NCI-H146 treated with DMSO at 0.1 percent for 48 hours (cell line): ENCODE data around the gene FHOD3.

Experiments used
- DNase-seq: peaks from one replicate; lab custom pipeline; 2025; ENCODE audit not compliant: unreplicated experiment; lab: John Stamatoyannopoulos, UW

The FHOD3 gene

DNA sequence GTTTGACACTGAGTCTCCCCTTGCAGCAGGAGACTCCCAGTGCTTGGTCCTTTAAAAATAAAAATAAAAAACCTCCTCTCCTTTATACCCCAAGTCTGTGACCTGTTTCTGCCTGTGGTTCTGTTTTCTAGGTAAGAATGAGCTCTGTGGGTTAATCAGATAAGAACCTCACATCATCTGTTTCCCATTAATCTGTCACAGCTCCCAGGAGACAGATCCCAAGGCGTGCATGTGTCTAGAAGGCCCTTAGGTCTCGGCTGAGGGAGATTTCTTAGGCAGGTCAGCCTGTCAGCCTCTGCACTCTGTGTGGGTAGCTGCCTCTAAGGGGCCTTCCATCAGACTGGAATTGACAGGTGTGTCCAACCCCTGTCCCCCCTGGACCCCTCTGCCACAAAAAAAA lies 80.7 kb downstream of the FHOD3 start:
- DNase-seq: no peak

DNA sequence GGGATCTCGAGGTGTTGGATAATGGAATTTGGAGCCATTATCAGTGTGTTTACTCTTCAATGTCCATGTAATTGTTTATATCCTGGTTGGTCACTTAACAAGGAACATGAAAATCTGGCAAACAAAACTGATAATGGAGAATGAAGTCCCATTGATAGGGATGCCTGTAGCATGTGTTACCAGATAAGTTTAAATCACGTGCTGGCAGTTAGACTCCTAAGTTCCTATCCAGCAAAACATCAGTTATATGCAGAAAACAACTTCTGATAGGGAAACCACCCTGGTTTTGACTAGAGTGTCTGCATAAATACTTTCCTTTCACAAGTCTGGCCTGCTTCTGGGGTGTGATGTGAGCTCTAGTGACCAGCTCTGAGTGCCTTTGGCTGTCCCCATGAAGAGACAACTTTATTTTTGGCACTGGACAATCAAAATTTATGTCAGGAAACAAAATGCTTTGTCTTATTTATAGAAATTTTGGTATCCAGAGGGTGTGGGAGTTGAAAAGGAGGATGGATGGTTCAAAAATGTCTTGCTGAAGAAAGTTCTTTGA lies 82.0 kb downstream of the FHOD3 start:
- no peak for DNase-seq

DNA sequence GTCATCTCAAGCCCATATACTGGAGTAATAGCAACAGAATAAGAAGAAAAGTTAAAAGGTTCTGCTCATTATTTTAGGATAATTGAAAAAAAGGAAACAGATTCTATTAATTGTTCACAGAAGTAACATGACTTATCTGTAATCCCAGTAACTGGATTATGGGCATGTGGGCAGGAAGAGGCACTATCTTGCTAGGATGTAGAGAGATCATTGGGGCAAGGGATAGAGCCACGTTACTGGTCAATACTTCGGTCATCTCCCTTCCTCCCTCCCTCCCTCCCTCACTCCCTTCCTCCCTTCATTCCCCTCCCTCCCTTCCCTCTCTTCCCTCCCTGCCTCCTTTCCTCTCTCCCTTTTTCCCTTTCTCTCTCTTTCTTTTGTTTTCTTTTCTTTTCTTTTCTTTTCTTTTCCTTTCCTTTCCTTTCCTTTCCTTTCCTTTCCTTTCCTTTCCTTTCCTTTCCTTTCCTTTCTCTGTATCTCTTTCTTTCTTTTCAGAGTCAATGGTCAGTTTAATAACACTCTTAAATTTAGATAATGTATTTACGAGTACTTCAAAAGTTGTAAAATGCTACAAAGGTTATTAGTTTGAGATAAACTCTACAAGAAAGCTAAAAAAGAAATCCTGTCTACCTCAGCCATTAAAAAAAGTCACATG lies 82.8 kb downstream of the FHOD3 start:
- no peak for DNase-seq

DNA sequence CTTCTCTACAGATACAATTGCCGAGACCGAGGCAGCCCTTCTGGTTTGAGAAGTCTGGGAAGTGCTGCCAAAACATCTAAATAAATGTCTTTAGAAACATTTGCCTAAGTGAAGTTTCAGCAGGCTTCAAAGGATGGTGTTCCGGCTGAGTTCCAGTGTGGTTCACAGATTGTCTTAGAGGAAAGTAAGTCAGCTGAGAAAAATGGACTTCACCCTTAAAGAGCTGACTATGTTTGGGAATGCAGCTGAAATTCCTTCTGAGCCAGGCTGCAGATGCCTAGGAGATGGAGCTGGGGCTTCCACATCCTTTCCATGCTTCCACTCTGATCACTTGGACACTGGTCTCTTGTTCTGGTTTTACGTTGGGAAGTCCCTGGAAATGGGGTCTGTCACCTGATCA lies 83.6 kb downstream of the FHOD3 start:
- no peak for DNase-seq

DNA sequence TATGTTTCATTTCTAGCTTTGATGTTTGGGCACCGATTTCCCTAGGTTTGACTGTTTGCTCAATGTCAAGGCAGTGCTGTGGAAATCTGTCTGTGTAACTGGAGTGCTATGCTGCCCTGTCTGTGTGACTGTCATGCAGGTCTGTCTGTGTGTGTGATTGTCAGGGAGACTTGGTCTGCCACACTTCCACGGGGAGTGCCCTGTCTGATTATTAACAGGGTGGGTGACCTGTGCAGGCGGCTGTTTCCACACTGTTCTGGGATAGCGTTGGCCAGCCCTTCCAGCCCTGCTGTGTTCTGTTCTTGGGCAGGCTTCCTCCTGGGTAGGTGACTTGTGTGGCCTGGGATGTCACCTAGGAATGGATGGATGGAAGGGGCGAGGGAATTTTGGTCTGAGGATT lies 85.3 kb downstream of the FHOD3 start:
- DNase-seq: no peak

DNA sequence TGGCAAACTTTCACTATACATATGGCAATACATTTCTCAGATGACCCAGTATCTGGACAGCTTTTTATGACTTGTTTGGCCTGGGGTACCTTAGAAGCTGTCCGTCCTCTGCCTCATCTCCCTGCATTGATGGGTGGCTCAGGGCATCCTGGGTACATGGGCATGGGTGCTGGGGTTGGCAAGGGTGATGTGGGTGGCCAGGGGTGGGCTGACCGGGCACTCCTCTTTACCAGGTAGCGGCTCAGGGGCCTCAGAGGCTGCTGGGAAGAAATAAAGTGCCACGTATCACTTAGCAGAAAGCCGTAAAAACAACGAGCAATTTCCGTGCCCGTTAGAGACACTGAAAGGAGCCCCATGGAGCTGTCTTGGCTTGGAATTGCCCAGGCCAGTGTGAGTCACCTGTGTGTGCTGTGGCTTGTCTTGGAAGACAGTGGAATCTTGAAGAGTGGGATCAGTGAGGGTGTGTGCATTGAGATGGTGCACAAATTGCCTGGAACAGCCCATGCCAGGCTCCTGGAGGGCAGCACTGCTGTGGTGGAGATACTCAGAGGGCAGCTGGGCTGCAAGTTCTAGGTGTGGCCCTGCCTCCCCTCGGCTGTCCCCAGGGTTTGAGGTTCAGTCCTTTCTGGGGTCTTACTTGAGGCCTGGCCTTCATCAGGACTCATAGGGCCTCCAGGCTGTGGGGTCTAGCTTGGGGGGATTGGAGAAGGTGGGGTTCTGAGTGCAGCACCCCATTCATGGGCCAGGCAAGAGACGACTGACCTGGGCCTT lies 88.8 kb downstream of the FHOD3 start:
- no peak for DNase-seq

DNA sequence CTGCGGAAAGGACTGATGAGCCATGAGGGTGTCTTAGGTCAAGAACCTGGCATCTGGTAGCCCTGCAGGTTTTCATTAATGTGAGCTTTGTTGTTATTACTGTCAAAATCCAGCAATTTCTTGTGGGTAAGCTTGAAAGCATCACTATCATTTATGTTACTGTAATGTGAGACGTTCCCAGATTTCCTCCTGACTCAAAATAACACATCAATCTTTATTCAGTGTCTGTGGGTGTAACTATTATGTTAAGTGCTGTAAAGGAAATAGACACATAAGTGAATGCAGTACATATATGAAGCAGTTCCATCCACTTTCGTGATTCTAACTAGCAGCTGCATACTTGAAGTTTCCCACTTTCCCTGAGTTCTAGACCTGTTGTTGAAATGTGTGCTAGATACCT lies 89.8 kb downstream of the FHOD3 start:
- no peak for DNase-seq

DNA sequence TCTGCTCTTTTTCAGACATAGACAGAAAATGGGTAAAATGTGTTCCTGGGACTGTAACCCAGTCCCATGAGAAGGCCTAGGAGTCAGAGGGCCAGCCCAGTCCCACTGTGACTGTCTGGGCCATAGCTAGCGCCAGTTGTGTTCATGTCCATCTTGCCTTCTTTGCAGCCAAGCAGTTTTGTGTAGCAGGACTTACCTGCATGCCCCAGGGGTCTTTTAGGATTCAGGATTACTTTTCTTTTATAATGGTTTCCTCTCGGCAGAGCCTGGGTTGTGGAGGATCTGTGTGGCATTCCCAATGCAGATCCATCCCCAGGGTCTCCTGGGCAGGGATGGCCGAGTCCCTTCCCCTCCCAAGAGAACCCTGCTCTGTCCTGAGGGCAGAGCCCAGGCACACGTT lies 90.8 kb downstream of the FHOD3 start:
- no peak for DNase-seq

DNA sequence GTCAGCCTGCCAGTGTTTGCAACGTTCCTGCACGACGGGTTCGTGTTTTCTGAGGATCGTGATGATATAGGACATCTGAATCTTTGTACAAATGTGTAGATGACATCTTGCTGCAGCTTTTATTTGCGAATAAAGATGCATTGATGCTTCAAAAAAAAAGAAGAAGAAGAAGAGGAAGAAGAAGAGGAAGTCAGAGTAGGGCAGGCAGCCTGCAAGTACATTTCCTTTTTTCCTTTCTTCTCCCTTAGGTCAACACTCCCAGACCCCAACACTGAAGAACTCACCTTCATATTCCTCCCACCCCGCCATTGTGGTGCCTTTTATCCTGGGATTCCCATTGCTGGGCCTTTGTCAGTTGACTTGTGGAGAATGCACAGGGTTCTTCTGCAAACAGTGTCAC lies 91.5 kb downstream of the FHOD3 start:
- DNase-seq: no peak

DNA sequence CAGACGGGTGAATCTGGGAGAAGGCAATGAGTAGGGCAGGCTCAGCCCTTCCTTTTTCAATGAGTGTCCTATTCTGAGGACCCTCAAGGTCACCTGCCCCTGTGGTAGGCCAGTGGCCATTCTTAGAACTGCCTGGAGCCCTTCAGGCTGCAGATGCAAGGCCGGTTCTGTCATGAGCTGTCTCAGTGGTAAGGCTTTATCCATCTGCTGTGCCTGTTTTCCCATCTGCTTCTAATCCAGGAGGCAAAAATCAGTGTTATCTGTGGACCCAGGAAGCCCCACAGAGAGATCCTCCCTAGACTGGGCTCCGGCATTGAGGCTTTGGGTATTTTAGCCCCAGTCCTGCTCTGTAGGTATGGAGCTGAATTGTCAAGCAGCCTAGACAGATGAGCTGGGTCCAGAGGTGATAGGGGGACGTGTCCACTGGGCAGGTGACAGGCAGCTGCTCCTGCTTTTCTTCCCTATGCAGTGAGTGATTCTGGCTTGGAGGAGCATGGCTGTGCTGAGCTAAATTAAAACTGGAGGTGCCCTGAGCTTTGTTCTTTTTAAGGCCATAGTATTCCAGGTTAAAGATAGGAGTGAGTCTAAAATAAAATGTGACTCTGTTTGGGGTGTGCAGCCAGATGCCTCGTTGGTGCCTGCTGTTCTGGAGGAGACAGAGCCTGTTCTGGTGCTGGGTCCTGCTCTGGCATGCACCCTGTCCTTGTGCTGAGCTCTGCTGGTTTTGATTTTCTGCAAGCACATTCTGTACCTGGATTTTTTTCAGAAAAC lies 92.5 kb downstream of the FHOD3 start:
- DNase-seq: no peak

DNA sequence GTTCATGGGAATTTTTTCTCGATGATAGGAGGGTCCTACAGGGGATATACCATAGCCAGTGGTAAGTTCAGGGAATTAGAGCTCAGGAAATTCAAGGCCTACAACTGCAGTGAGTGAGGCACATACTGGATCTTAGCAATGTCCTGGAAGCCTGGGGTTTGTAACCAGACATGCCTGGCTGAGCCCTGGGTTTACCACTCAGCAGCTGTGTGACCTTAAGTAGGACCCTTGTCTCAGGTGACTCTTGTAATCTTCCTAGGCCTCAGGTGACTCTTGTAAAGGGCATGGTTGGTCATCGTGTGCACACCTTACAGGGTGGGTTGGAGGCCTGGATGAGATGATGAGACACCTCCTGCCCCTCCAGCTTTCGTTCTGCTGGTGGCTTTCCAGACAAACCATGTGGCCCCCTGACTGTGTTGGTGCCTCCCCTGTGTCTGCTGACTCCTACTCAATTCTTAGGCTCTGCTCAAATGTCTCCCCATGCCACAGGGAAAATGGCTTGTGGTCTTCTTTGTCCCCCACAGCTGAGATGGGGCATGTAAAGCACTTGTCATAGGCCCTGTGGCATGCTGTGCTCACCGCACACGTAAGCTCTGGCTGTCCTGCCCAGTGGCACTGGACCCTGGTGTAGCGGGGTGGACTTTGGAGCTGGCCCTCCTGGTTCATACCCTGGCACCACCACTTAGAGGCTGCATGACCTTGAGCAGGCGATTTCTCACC lies 94.1 kb downstream of the FHOD3 start:
- no peak for DNase-seq

DNA sequence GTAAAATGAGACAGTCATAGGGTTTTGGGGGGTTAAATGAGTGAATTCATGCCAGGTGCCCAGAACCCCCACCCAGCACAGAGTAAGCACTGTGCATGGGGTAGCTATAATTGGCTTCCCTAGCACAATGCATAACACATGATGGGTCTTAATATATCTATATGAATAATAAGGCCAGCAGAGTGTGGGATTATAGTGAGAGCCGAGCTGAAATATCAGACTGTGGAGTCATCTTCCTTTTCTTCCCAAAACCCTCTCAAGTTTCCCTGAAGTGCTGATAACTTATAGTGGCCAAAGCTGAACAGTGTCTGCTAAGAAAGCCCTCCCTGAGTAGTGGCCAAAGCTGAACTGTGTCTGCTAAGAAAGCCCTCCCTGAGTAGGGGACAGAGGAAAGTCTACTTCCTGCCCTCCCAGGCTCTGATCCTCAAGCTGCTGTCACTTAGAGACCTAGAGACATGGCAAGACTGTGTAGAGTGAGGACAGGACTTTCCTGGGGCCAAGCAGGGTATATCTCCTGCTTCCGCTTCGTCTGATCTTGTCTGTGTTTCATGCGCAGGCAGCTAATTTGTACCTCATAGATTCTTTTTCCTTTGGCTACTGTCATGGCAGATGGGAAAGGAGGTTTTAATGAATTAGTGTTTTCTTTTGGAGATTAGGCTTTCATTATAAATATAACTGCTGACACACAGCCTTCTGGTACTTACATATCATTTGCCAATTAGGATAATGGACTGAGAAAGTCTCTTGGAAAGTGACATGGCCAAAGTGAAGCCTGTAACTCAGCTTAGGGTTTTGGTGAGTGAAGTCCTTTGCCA lies 94.9 kb downstream of the FHOD3 start:
- no peak for DNase-seq

DNA sequence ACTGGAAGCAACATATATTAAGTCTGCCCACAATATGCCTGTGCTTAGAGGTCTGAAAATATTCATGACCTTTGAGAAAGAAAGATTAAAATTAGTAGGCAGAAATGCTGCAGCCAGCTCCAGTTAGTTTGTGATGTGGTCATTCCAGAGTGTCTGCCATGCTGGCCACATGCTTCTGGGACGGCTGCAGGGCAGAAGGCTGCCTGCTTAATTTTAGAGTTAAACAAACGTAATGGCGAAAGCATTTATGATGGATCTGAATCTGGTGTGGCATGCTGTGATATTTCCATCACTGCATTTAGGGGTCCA lies 95.4 kb downstream of the FHOD3 start:
- no peak for DNase-seq

DNA sequence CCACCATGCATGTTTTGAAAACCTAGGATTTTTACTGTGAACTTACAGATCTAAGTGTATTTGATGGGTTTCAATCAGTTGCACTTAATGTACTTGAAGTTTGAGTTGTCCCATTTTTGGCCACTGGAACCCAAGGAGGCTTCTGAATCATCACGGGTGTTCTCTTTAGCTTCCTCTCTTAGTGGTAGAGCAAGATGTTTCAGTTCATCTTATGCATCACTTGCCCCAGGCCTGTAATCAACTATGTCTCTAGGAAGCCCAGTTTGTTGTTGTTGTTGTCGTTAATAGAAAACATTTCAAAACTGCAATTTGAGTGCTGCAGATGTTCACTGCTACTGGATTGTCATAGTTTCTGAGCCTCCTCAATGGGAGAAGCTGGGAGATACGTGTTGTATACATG lies 97.0 kb downstream of the FHOD3 start:
- DNase-seq: no peak

DNA sequence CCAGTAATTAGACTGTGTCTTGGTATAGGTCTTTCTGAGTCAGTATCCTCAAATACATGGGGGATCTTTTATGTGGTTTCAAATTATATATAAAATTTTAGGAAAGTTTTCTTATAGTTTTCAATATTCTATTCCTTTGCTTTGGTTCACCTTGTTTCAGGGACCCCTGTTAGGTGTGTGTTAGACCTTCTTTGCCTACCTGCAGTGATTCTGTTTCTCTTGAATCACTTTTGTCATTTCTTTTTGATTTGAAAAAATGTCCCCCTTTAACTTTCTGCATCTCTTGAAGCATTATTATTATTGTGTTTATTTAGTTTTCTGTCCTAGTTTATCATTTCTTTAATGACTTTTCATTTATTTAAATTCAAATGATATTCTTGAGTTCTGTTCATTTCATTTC lies 98.7 kb downstream of the FHOD3 start:
- DNase-seq: no peak

DNA sequence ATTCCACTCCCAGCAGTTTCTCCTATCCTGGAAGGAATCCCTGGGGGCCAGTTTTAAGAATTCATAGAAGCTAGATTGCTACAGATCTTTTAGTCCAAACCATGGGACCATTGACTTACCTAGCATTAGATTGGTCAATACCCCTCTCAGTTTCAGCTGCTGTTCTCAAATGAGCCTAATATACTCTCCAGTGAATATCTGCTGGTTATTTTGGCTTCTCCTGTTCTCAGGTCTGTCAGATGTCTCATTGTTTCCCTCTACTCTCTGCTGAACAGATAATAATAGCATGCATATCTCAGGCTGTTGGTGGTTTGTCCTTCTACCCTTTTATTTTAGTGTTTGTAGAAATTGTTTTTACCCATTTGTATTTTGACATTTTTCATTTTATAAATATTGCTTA lies 99.5 kb downstream of the FHOD3 start:
- no peak for DNase-seq

DNA sequence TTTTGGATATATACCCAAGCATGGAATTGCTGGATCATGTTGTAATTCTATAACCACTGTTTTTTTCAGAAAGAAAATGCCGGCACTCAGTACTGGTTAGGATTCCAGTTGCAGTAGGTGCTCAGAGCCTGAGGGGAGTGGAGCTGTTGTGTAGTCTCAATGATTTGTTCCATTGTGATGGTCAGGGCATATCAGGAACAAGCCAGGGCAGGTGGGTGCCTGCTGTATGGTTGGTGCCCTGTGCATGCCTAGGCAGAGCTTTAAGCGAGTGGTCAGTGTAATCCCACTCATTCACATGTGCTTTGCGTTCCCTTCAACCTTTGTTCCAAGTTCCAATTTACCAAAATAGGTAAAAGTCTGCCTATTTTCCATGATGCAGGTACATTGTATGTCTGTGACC lies 100.9 kb downstream of the FHOD3 start:
- DNase-seq: no peak

DNA sequence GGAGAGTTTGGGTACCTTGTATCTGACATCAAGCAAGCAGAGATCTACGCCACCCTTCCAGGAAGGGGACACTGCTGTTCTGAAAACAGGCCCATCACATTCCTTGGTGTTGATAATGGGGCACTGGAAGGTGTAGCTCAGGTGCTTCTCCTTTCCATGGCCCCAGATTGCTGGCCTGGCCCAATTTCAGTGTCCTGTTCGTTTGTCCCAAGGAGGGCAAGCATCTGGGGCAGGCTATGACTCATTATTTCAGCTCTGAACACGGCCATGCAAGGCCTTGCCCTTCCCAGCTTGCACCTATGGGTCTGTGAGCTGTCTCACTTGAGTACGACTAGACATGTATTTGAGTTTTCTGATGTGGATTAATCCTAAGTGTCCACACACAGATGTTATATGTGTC lies 101.5 kb downstream of the FHOD3 start:
- no peak for DNase-seq

DNA sequence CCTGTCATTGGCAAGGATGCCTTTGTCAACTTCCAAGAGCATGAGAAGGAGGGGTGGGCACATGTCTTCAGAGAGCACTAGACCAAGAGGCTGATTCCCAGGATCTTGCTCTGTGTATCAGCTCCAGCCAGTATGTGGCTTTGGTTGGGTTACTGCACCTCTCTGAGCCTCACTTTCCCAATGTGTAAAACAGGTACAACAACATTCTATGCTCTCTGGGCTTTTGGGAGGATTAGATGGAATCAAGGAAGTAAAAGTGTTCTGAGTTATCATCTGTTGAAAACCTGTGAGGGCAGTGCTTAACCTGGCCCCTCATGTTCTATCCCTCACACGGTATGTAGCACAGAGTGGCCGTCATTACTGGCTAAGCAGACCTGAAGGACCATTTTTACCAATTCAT lies 103.9 kb downstream of the FHOD3 start:
- DNase-seq: no peak

DNA sequence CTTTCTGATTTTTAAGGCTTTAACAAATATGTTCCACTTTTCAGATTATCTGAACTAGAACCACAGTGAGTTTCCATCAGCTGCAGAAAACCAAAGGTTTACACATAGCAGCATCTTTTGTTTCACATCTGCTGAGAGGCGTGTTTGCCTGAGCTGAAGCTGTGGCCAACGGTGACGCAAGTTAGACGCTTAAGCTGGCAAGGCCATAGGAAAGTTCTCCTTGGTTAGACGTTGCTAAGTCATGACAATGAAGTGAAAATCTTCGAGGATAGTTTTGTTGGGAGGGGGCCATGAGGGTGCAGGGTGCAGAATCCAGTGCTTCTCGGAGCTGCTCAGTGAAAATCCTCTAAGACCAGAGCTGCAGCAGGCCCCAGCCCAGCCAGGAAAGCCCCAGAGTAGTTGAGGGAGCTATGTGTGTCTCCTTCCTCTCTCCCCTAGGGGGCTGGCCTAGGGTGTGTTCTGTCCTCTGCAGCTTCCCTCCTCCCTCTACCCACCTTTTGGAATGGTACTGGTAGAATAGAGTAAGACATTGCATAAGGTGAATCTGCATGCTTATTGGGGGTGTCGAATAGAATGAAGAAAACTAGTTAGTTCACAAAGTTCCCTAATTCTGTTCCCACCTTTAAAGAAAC lies 105.4 kb downstream of the FHOD3 start:
- DNase-seq: no peak
